ENCODE results near the gene PIGO.

Gene PIGO

GRCh38 chr9:35106343-35106730, 9.9 kb upstream of the PIGO start:
- DNase-seq (ENCODE audit: low spot score): no peak

DNA sequence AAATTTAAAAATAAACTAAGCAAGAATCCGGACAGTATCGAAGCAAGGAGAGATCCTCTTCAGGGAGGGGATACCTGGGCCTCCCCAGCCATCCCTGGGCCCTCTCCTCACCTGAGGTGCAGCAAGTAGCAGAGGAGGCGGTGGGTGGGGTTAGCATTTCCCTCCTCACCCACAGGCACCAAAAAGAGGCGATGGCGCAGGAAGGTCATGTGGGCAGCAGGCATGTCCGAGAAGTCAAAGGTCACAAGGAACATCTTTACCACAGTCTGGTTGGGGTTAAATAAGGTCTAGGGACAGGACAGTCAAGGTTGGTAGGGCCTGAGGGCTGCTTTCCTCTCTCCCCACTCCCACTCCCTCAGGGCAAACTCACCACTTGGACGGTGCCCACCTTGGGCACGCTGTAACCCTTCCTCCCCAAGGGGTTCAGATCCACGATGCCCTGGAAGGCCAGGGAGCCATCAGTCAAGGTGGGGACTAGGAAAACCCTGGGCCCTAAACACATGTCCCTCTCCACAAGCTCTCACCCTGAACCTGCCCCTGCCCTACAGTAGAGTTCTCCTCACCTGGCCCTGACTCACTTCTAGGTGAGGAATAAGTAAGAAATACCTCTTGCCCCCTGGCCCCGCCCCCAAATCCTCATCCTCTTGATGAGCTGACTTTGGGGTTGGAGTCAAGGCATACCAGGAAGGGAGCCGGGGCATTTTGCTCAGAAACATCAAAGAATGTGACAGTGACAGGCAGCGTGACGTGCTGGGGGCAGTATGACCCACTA, 9.4 kb upstream of the PIGO start:
- DNase-seq (ENCODE audit: low spot score): peak; percentile 61

DNA sequence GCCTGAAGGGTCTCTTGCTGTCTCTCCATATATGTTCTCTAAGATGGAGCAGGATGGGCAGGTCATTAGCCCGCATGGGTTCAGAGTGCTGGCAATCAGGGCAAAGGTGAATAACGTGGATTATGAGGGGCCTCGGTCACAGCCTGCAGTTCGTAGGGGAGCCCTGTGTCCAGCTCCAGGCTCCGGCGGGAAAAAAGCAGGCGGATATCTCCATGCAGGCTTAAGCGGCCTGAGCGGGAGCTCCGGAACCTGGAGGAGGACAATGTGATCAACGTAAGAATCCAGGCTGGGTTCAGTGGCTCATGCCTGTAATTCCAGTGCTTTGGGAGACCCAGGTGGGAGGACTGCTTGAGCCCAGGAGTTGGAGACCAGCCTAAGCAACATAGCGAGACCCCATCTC, 8.7 kb upstream of the PIGO start:
- DNase-seq (ENCODE audit: low spot score): peak; percentile 41

- no peak for DNase-seq (ENCODE audit: low spot score)
Measured at GRCh38 chr9:35104586-35104985, 8.2 kb upstream of the PIGO start.

- no peak for DNase-seq (ENCODE audit: low spot score)
Measured at GRCh38 chr9:35103660-35104191, 7.3 kb upstream of the PIGO start.

GRCh38 chr9:35102769-35103659, 6.6 kb upstream of the PIGO start, which contains the start of gene STOML2:
TSS of gene STOML2 (minus strand) at chr9:35103131. CDS start at chr9:35103094, 37 bp downstream.
- DNase-seq (ENCODE audit: low spot score): peak; percentile 92

- DNase-seq (ENCODE audit: low spot score): no peak
Measured at GRCh38 chr9:35102465-35102768, 6.0 kb upstream of the PIGO start.

DNA sequence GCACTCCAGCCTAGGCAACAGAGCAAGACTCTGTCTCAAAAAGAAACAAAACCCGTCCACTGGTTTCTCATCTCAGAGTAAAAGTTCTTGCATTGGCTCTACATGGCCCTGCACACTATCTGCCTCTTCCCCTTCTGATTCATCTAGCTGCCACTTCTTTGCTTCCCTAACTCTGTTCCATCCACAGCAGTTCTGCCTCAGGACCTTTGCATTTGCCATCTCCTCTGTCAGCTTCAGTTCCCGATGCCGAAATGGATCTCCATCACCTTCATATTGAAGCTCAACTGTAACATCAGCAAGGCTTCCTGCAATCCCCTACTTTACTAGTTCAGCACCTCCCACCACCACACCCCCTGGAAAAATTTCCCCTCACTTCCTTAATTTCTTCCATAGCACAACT, 1.2 kb upstream of the PIGO start:
- no peak for DNase-seq (ENCODE audit: low spot score)

DNA sequence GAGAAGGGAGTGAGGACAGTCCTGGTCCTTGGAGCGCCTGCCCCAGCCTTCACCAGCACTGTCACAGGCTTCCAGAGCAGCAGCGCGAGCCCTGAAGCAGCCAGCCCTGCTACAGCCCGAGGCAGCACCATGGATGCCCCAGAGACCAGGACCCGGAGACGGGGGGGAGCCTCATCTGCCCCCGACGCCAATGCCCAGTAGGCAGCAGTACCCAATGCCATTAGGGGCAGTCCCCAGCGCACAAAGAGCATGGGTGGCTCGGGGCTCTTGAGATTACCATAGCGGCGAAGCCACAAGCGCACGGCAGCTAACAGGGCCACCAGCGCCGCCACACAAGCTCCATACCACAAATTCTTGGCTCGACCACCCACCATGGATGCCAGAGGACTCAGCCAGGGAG, 4.9 kb downstream of the PIGO start:
- no peak for DNase-seq (ENCODE audit: low spot score)

GRCh38 chr9:35089434-35089833, 7.0 kb downstream of the PIGO start:
- no peak for DNase-seq (ENCODE audit: low spot score)

DNA sequence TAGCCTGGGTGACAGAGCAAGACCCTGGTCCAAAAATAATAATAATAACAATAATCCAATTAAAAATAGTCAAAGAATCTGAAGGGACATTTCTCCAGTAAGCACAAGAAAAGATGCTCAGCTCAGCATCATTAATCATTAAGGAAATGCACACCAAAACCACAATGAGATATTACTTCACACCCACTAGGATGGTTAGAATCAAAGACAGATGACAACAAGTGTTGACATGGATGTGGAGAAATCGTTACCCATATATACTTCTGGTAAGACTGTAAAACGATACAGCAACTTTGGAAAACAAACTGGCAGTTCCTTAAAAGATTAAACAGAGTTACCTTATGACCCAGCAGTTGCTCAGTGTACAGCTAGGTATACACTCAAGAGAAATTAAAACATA, 11.3 kb downstream of the PIGO start:
- DNase-seq (ENCODE audit: low spot score): no peak

DNA sequence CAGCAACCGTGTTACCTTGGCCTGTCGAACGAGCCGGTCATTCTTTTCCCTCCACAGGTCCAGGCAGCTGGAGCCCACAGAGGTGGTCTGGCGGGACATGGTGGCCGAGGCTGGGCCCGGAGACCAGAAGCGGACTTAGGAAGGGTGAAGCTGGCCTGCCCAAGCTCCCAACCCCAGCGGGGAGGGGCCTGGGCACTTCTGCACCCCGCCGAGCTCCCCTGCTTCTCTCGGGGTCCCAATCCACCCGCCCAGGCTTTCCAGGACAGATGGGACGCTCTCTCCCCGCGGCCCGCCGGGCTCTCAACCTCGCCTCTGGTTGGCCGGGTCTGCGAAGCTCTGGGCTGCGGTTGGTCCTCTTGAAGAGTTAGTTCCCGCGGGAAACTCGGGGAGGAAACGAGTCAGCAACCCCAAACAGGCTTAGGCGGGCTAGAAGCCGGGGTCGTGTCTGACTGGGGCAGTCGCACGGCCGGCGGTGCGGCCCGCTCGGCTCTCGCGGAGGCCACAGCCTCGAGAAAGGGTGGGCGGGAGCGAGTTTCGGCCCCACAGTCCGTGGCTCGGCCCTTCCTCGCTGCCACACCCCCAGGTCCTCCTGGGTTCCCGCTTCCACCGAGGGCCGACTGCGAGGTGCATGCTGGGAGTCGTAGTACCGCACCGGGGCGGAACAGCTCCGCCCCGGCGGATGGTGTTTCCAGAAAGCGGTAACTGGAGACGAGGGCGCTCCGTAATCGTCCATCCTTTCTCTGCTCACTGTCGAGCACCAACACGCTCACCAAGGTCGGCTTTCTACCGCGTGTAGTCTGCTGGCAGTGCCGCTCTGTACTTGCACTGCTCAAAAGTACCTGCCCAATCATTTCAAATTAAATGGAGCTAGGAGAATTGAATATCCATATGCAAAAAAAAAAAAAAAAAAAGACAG, 16.7 kb downstream of the PIGO start, which contains the start of gene FANCG:
FANCG (minus strand) TSS at position 517 of the 916 bp plus-strand sequence; CDS start at position 99, 418 bp downstream.
- DNase-seq (ENCODE audit: low spot score): peak; percentile 95

- no peak for DNase-seq (ENCODE audit: low spot score)
Measured at GRCh38 chr9:35079041-35079425, 17.4 kb downstream of the PIGO start.

DNA sequence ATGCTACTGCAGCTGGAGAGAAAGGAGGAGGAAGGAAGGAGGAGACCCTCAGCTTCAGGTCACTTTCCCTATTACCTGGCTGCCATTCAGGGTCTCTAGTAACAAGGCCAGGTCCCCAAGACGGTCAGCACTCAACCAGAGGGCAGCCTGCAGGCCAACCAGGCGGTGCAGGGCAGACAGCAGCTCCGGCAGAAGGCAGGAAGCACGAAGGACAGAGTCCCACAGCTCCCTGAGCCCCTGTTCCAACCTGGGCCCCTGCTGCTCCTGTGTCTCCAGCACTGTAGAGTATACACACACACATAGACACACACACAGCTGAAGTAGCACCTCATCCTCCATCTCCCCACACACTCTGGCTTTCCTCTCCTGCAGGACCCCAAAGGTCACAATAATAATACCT, 18.3 kb downstream of the PIGO start:
- no peak for DNase-seq (ENCODE audit: low spot score)

DNA sequence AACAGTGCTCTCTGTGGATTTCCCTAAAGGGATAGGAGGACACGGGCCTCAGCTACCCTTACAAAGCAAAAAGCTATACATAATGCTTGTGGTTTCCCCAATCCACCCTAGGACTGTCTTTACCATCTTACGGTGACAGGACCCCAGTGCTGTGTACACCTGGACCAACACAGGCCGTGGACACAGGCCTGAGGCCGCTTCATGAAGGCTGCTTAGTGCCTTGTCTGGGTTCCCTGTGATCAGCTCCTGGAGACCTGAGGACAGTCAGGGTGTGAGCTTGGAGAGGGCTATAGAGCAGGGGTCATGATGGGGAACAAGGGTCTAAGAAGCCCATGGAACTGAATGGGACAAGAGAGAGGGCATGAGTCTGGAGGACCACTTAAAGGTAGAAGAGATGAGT, 19.5 kb downstream of the PIGO start:
- DNase-seq (ENCODE audit: low spot score): no peak

GRCh38 chr9:35075358-35075757, 21.0 kb downstream of the PIGO start:
- DNase-seq (ENCODE audit: low spot score): no peak

- DNase-seq (ENCODE audit: low spot score): no peak
Measured at GRCh38 chr9:35074791-35075190, 21.6 kb downstream of the PIGO start.

- DNase-seq (ENCODE audit: low spot score): no peak
Measured at GRCh38 chr9:35074141-35074540, 22.2 kb downstream of the PIGO start.

- DNase-seq (ENCODE audit: low spot score): peak; percentile 53
Measured at GRCh38 chr9:35073279-35073612, 23.1 kb downstream of the PIGO start.

- peak; percentile 98 for DNase-seq (ENCODE audit: low spot score)
Measured at GRCh38 chr9:35072461-35073278, 23.7 kb downstream of the PIGO start, which contains the start of gene VCP. TSS of gene VCP (minus strand) at chr9:35072625. CDS start at chr9:35072353, 272 bp downstream.
